Breast epithelium (tissue), 3 donors: ENCODE measurements around the gene MAL.

Experiments
- POLR2A ChIP-seq: fragments of 450-650 bp; IDR thresholded peaks from one replicate; pipeline ENCODE4 v1.6.1; 2016; ENCODE audit warnings: antibody characterized with exemption, mild to moderate bottlenecking, moderate library complexity
- TF ChIP-seq, protein P1 (sequence below), 3 donors: fragments of 450-650 bp; IDR thresholded peaks; one replicate each; pipeline ENCODE4 v1.5.1; 2016 to 2017; ENCODE audit warnings: antibody characterized with exemption in 3 of 3, mild to moderate bottlenecking in 3 of 3, moderate library complexity in 3 of 3

DNA sequence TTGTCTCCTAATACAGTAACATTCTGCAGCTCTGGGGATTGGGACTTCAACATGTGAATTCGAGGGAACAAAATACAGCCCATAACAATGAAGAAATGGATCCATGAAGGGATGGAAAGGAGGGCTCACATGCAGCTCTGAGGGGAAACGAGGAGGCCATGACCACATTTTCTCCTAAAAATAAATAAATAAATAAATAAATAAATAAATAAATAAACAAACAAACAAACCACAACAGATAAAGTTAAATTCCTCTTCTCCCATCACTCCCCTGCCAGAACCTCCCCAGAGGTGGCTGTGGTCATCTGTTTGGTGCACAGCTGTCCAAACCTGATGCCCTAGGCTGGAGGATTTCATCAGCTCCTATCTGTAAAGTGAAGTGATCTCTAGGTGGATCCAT lies 42.7 kb downstream of the MAL start:
- no peak for TF ChIP-seq POLR2A
- TF ChIP-seq, protein P1, sequence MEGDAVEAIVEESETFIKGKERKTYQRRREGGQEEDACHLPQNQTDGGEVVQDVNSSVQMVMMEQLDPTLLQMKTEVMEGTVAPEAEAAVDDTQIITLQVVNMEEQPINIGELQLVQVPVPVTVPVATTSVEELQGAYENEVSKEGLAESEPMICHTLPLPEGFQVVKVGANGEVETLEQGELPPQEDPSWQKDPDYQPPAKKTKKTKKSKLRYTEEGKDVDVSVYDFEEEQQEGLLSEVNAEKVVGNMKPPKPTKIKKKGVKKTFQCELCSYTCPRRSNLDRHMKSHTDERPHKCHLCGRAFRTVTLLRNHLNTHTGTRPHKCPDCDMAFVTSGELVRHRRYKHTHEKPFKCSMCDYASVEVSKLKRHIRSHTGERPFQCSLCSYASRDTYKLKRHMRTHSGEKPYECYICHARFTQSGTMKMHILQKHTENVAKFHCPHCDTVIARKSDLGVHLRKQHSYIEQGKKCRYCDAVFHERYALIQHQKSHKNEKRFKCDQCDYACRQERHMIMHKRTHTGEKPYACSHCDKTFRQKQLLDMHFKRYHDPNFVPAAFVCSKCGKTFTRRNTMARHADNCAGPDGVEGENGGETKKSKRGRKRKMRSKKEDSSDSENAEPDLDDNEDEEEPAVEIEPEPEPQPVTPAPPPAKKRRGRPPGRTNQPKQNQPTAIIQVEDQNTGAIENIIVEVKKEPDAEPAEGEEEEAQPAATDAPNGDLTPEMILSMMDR (IDR thresholded peaks at IDR 0.05): no peak
